ENCODE measurements around the gene INO80E.

Gene INO80E

GRCh38 chr16:29984764-29985147, 11.3 kb upstream of the INO80E start:
- no peak for TF ChIP-seq CTCF (IDR thresholded peaks at IDR 0.05; ENCODE audit: low read depth, low read length)

GRCh38 chr16:29985271-29985811, 10.7 kb upstream of the INO80E start:
- no peak for TF ChIP-seq CTCF (IDR thresholded peaks at IDR 0.05; ENCODE audit: low read depth, low read length)
- DNase-seq (ENCODE audit: extremely low read depth, low read depth) = no peak

More at GRCh38 chr16:29984764-29985147, 11.3 kb upstream of the INO80E start:
- no peak for DNase-seq (ENCODE audit: extremely low read depth, low read depth)

GRCh38 chr16:29986231-29986630, 9.8 kb upstream of the INO80E start:
- no peak for TF ChIP-seq CTCF (IDR thresholded peaks at IDR 0.05; ENCODE audit: low read depth, low read length)
- DNase-seq (ENCODE audit: extremely low read depth, low read depth) = no peak

DNA sequence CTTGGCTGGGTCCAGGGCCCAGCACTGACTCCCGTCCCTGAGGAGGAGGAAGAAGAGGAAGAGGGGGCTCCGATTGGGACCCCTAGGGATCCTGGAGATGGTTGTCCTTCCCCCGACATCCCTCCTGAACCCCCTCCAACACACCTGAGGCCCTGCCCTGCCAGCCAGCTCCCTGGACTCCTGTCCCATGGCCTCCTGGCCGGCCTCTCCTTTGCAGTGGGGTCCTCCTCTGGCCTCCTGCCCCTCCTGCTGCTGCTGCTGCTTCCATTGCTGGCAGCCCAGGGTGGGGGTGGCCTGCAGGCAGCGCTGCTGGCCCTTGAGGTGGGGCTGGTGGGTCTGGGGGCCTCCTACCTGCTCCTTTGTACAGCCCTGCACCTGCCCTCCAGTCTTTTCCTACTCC, 9.1 kb upstream of the INO80E start:
- TF ChIP-seq CTCF (IDR thresholded peaks at IDR 0.05; ENCODE audit: low read depth, low read length) = no peak
- DNase-seq (ENCODE audit: extremely low read depth, low read depth) = no peak

GRCh38 chr16:29987371-29988085, 8.5 kb upstream of the INO80E start:
- no peak for DNase-seq (ENCODE audit: extremely low read depth, low read depth)
- no peak for TF ChIP-seq CTCF (IDR thresholded peaks at IDR 0.05; ENCODE audit: low read depth, low read length)

GRCh38 chr16:29988346-29989075, 7.5 kb upstream of the INO80E start:
- no peak for DNase-seq (ENCODE audit: extremely low read depth, low read depth)
- no peak for TF ChIP-seq CTCF (IDR thresholded peaks at IDR 0.05; ENCODE audit: low read depth, low read length)

Data from AG09319 (cell line).